GM18870 (cell line): ENCODE results near the gene LLGL2.

ENCODE experiments used
- ATAC-seq: cut with Tn5 transposase; IDR thresholded peaks from one replicate; pipeline ENCODE4 v1.9.1; 2021; ENCODE audit warnings: moderate library complexity; ENCODE audit not compliant: unreplicated experiment

Gene LLGL2

DNA sequence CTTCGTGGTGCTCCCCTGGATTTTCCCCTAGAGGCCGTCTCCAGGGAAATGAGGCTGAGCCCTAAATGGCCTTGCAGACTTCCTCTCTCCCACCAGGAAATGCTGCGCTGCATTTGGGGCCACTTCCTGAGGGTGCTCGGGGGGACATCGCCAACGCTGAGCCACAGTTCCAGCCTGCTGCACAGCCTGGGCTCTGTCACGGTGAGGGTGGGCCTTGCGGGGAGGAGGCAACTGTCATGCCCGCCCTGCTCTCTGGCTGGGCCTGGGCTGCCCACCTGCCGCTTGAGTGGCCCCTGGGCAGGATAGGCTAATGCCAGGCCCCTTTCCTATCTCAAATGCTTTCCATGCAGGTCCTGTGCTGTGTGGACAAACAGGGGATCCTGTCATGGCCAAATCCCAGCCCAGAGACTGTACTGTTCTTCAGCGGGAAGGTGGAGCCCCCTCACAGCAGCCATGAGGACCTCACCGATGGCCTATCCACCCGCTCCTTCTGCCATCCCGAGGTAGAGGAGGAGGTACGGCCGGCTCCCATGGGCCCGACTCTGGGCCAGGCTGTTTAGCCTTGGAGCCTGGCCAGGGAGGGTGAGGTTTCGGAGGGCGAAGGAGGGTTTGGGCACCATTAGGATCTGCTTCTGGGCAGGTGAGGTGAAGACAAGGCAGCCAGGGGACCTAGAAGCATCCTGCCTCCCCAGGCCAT is 34.4 kb upstream of the LLGL2 start:
- ATAC-seq = no peak

DNA sequence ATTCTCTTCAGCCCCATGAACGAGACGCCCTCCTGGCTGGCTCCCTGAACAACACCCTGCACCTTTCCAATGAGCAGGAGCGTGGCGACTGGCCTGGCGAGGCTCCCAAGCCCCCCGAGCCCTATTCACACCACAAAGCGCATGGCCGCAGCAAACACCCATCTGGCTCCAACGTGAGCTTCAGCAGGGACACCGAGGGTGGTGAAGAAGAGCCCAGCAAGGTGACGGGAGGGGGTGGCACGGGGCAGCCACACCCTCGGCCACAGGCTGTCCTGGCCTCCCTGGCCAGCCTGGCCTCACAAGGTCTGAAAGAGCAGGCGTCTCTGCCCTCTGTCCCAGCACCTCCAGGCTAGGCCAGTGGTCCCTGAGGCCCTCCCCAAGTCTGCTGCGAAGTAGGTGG is 33.8 kb upstream of the LLGL2 start:
- no peak for ATAC-seq

DNA sequence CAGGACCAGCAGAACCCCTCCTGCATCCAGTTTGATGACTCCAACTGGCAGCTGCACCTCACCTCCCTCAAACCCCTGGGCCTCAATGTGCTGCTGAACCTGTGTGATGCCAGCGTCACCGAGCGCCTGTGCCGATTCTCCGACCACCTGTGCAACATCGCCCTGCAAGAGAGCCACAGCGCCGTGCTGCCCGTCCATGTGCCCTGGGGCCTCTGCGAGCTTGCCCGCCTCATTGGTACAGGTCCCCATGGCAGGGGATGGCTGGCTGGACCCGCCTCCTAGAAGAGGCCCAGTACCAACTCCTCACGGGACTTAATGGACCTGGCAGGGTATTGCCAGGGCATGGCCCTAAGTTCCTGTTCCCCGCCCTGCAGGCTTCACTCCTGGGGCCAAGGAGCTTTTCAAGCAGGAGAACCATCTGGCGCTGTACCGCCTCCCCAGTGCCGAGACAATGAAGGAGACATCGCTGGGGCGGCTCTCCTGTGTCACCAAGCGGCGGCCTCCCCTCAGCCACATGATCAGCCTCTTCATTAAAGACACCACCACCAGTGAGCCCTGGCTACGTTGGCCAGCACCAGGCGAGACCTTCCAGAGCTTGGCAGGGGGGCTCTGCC is 32.8 kb upstream of the LLGL2 start:
- ATAC-seq = no peak

DNA sequence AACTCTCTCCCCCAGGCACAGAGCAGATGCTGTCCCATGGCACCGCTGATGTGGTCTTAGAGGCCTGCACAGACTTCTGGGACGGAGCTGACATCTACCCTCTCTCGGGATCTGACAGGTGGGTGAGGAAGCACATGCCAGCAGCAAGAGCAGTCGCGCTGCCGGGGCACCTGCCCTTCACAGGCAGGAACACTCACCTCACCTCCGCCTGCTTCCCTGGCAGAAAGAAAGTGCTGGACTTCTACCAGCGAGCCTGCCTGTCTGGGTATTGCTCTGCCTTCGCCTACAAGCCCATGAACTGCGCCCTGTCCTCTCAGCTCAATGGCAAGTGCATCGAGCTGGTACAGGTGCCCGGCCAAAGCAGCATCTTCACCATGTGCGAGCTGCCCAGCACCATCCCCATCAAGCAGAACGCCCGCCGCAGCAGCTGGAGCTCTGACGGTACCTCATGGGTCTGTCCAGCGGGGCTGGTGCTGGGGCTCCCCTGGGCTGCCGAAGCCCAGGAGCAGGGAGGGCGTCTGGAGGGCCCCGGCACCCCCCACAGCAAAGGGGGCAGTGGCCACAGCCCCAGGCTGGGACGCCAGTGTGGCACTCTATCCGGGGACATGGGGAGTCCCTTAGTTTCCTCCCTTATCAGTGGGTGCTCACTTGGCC is 31.9 kb upstream of the LLGL2 start:
- no peak for ATAC-seq

DNA sequence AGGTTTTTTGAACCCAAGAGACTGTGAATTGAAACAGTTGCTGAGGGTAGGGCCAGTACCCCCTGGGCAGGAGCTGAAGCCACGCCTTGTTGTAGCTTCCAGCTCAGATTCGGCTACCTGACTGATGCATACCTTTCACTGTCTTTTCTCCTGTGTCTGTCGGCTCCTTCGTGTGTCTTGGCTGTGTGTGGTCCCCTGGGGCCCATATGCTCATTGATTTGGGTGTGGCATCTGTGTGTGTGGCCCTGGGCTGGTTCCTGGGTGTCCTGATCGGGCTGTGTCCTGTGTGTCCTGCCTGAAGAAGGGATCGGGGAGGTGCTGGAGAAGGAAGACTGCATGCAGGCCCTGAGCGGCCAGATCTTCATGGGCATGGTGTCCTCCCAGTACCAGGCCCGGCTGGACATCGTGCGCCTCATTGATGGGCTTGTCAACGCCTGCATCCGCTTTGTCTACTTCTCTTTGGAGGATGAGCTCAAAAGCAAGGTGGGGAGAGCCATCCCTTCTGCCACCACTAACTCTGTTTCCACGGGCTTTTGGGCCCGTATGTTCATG is 31.1 kb upstream of the LLGL2 start:
- ATAC-seq = no peak

DNA sequence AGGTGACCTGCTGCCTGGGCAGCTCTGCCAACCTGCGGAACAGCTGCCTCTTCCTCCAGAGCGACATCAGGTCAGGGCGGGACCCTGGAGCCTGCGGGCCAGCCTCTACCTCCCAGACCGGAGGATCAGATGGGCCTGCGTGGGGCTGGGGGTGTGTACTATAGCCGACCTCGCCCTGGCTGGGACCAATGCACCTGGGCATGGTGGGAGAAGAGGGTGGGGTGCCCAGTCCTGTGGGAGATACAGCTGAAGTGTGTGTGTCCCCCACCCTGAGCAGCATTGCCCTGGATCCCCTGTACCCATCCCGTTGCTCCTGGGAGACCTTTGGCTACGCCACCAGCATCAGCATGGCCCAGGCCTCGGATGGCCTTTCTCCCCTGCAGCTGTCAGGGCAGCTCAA is 29.5 kb upstream of the LLGL2 start:
- no peak for ATAC-seq

DNA sequence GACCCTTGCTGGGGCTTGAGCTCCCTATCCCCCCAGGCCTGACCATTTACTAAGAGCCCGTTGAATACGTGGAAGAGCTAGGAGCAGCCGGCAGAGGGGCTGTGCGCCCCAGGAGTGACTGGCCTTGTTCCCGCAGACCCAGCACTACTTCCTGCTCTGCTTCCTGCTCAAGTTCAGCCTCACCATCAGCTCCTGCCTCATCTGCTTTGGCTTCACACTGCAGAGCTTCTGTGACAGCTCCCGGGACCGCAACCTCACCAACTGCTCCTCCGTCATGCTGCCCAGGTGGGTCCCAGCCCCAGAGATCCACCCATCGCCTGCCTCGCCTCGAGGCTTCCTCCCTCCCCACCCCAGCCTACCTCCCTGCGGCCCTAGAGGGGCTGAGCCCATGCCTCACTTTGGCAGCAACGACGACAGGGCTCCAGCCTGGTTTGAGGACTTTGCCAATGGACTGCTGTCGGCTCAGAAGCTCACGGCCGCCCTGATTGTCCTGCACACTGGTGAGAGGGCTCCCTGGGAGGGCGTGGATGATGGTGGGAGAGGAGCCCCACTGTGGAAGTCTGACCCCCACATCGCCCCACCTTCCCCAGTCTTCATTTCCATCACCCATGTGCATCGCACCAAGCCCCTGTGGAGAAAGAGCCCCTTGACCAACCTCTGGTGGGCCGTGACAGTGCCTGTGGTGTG is 27.3 kb upstream of the LLGL2 start:
- no peak for ATAC-seq

DNA sequence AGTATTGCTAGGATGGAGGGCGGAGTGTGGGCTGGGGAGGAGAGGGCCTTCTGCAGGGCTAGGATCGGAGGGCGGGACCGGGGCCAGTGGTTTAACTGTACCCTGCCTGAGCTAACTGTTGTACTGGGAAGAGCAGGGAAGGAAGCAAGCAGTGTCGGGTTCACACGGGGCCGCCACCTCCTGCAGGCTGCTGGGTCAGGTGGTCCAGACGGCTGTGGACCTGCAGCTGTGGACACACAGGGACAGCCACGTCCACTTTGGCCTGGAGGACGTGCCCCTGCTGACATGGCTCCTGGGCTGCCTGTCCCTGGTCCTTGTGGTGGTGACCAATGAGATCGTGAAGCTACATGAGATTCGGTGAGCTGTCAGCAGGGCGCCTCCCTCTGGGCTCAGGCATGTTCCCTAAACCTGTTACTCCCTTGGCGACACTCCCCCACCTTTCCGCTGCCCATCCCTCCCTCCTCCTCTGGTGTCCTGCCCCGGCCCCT is 26.7 kb upstream of the LLGL2 start:
- no peak for ATAC-seq

DNA sequence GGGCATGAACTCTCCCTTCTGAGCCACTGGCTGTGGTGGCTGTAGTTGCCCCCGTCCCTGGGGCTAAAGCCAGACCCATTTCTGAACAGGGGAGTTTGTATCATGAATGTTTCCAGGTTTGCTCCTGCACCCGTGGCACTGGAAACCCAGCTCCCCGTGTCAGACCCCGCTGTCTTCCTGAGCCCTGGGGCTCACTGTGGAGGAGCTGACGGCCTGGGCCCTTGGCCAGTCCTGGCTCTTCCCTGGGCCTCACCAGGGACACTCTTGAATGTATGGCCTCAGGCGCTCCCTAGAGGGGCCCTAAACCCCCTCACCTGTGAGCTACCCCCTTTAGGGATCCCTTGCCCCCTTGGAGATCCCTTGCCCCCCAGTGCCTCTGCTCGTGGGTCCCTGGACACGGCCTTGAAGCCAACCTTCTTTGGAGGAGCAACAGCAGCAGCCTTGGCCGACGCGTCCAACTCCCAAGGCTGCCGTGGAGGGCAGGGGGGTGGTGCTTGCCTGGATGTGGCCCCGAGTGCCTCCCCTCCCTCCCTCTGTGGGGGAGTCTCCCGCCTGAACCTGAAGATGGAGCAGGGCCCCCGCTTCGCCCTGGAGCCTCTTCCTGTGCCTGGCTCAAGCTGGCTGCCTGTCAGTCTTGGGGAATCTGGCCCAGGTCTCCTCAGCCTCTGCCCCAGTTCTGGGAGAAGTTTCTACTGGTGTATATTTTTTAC is 26.0 kb upstream of the LLGL2 start:
- ATAC-seq = no peak

DNA sequence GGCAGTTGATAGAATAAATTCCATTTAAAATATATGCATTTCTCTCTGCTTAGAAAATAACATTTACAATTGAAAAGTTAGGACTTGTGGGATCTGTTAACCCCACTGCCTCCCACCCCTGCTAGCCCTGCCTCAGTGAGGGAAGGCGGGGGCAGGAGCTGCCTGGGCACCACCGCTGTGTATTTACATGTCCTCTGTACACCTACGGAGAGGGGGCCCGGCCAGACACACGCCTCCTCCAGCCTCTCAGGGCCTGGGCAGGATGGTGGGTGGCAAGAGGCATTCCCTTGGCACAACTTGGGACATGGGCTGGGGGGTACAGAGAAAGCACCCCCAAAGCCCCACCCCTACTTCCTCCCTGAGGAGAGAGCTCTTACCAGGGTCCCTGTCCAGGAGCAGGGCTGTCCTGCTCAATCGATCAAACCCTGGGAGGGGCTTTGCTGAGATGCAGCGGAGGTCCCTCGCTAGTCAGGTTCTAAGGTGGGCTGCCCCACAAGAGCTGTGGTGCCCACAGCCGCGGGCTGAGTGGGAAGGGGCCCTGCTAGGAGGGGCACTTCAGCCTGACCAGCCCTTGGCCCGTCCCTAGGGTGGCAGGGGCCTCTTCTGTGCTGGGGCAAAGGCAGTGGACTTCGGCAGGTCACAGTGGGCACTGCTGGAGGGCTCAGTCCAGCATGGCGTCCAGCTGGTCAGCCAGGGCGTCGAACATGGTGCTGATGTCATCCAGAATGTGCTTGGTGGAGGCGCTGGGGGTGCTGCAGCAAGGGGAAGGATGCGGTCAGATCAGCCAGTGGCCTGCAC is 24.9 kb upstream of the LLGL2 start:
- no peak for ATAC-seq

DNA sequence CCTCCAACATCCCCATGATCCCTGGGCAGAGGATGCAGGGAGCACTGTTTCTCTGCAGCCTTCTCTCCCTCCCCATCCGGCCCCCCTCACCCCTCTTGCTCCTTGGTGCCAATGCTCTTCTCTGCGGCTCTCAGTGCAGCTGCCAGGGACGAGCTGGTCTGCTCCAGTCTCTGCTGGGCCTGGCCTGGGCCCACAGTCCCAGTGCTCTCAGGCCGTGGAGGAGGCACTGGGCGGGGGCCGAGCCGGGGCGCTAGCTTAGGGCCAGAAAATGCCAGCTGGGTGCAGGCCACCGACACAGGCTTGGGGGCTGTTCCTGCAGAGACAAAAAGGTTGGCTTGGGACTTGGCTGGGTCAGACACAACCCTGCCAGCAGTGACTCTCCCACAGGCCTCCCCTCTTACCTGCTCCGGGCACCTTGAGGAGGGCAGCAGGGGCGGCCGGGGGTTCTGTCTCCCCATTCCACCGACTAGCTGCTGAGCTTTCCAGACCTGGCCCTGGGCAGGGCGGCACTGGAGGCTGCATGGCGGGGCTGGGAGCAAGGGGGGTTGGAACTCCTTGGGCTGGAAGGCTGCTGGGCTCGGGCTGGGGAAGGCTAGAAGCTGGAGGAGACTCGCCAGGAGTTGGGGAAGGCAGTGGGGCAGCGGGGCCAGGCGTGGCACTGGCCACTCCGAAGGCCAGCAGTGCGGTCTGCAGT is 24.0 kb upstream of the LLGL2 start:
- ATAC-seq = no peak

DNA sequence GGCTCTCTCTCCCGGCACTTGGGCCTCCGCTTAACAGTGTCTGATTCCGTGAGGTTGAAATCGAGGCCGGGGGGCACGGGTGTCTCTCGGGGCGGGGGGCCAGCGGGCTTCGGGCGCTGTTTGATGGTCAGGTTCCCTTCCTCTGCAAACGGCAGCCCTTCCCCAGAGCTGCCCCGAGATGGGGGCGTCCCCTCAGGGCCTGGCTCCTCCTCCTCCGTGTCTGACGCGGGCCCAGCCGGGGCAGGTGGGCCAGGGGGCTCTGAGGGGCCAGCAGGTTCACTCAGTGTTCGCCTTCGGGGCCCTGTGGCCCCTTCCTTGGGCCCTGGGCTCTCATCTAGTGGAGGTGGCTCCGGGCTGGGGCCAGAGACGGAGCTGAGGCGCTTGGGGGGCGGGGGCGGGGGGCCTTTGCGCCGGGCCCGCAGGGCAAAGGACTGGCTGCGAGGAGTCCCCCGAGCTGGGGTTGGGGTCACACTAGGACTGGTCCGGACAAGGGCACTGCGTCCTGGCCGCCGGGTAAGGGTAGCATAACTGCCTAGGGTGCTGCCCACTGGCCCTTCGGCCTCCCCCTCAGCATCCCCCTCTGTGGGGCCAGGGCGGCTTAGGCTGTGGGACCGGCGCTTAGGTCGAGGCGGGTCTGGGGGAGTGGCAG is 23.3 kb upstream of the LLGL2 start:
- ATAC-seq = no peak

DNA sequence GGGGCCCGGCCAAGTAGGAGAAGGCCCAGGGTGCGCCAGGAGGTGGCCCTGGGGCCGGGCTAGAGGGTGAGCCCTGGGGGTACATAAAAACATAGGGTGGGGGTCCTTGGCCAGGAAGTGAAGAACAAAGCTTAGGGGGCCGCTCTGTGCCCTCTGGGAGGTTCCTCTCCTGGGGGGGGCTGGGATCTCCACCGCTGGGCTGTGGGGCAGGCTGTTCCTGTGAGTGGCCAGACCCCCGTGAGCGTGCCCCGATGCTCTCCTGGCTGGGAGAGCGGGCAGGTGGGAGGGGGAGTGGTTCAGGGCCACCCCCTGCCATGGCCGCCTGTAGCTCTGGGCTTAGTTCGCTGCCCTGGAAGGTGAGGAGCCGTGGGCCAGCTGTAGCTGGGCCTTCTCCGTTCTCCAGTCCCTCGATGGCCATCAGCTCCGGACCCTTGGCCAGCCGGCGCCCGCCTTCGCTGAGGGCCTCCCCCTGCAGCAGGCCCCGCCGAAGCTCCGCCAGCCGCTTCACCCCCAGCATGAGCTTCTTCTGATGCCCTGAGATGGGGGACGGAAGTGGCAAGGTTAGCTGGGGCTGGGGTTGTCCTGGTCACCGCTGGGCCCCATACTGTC is 22.7 kb upstream of the LLGL2 start:
- no peak for ATAC-seq

DNA sequence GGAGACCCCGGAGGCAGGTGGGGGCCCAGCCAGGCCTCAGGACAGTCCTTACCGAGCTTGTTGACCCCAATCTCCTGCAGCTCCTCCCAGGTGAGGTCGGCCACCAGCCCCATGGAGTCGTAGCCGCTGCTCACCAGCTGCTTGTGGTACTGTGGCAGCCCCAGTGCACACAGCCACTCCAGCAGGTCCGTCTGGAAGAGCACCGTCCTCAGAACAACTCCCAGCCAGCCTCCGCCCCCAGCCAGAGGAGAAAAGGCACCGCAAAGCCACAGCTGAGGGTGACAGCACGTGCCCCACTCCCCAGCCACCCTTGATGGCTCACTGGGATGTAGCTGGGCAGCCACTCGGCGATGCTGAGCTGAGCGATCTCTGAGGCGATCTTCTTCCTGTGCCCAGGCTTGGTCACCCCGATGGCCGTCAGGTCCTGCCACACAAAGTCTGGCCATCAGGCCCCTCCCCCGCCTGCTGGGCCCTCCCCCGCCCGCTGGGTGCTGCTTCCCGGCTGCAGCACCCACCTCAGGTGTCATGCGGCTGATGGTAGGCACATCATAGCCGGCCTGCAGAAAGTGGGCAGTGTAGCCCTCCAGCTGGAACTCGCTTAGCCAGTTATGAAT is 22.1 kb upstream of the LLGL2 start:
- ATAC-seq = no peak

DNA sequence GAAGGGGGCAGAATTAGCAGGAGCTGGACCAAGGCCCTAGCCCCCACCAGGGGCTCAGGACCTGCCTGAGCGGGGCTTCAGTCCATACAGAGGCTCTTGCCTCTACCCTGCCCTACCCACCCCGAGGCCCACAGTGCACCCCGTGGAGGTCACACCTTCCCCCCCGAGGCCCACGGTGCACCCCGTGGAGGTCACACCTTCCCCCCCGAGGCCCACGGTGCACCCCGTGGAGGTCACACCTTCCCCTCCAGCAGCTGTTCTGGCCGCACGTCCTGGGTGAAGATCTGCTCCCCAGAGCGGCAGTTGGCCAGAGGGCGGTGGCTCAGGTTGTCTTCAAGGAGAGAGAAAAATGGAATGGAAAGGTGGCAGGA is 21.5 kb upstream of the LLGL2 start:
- ATAC-seq = no peak

DNA sequence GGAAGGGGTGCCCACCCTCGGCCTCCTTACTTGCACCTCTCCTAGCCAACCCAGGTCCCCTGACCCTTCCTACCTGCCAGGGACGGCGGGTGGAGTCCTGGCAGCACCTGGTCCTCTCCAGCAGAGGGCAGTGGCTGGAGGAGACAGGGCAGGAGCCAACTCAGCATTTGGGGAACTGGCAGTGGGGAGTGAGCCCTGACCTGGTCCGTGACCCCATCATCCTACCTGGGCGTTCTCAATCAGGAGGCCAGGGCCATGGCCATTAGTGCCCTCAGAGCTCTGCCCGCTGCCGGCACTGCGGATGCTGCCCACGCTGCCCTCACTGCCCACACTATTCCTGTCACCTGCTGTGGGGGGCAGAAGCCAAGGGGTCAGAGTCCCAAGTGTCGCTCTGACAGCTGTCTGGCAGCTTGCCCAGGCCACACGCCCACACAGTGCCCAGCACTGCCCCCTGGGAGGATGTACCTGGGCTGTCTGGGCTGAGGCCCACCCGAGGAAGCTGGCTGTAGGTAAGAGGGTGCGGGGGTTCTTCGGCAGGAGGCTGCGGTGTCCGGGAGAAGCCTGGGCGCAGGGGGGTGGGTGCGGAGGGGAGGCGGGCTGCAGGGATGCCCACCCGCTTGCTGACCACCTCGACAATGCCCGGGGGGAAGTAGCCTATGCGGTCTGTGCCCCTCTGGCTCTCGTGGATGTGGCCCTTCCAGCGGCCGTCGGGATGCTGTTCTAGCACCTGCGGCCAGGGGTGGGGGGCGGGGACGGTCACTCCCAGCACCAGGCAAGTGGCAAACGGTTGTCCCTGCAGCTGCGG is 20.9 kb upstream of the LLGL2 start:
- no peak for ATAC-seq

DNA sequence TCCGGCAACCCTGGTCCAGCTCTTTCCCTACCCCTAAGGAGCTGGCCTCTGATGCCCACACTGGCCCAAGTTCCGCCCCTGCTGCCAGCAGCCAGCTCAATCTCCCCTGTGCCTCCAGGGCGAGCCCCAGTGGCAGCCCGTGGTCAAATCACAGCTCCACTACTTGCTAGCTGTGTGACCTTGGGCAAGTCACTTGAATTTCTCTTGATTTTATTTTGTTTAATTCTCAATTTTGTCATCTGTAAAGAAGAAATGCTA is 20.4 kb upstream of the LLGL2 start:
- ATAC-seq = no peak

DNA sequence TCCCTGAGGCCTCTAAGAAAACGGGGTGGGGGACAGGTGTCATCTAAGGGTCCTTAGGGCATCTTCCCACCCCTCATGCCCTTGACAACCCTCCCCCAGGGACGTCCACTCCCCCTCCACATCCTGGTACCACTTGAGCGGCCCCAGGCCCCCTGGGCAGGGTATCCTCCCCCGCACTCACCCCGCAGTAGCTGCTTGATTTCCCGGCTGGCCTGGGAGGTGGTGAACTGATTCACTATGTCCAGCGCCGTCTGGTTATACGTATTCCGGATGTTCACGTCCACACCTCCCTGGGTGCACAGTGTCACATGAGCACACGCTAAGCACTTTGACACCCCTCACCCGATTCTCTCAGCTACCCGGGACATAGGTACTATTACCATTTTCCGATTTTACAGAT is 19.9 kb upstream of the LLGL2 start:
- no peak for ATAC-seq
